Activated CD4-positive, alpha-beta T cell treated with anti-CD3 and anti-CD28 coated beads, Interleukin-2, Interleukin-6, amounts not matched to agents 100 ng/mL and 50 ng/mL, durations not matched to agents 16 hours and 8 hours (primary cell): ENCODE results near the gene SCNN1A.

Source experiments
- DNase-seq: peaks from one replicate; pipeline ENCODE4 v3.0.0-alpha.2; 2020

The SCNN1A gene

DNA sequence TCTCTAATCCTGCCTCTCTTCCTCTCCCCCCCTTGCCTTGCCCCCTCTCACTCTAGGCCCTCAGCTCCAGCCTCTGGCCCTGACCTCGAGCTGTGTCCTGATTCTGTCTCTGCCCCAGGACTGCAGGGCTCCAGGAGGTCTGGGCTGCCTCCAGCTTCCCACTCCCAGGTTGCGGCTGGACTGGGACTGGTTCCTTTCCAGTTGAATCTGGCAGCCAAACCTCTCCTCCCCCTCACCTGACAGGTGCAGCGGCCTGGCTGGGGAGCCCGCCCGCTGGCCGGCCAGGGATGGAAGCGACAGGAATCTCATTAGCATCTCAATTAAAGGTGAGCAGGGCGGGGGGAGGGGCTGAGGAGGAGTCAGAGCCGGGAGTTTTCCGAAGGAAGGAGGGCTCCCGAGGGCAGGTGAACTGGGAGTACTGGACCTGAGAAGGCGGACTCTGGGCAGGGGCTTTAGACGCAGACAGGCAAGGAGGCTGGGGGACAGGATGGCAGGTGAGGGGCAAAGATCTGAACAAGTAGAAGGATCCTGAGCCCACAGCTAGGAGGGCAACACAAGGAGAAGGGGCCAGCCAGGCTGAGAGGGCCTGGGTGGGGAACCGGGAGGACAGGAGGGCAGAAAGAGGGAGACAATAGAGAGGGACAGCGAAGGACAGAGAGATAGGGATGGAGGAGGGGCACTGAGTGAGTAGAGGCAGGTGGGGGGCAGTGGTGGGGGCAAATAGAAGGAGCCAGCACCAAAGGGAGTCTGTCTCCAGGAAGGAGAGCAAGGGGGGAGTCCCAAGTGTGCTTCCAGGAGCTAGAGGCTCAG is at the start of gene SCNN1A:
TSS of gene SCNN1A (minus strand) at position 295 of the 810 bp plus-strand sequence. CDS start 780 bp downstream, outside the sequence.
- DNase-seq, result no peak

DNA sequence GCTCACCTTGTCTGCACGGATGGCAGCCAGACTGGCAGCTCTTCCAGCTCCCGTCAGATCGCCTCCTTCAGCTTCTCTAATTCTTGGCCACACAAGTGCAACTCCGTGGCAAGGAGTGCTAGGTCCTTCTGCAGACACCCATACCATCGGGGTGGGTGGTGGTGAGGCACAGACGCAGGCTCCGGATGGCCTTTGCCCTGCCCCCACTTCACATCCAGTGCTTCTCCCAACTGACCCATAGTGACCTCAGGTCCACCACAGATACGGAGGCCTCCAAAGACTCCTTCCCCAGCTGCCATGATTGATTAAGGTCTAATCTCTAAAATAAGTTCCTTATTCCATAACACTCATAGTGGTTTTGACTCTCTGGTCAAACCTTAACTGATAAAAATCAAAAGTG is 49.5 kb upstream of the SCNN1A start:
- no peak for DNase-seq

- DNase-seq, result no peak
Measured at GRCh38 chr12:6424008-6424347, 48.6 kb upstream of the SCNN1A start.

DNA sequence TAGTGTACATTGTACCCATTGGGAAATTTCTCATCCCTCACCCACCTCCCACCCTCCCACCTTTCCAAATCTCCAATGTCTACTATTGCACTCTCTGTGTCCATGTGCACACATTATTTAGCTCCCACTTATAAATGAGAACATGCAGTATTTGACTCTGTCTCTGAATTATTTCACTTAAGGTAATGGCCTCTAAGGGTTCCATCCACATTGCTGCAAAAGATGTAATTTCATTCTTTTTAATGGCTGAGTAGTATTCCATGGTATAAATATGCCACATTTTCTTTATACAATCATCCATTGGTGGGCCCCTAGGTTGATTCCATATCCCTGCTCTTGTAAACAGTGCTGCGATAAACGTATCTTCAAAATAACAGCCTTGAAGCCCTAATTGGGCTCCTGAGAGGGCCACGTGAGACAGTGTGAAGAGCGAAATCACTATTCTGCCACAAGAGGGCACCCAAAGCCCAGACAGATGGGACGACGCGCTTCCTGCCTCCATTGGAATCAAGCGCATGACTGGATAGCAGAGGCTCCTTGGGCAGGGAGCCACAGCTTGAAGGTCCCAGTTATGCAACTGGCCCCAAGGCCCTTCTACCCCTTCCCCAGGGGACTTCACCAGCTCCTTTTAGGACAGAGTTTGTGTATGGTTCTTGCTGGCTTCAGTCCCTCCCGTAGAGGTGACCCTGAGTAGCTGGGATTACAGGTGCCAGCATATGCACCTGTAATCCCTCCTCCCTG is 48.1 kb upstream of the SCNN1A start:
- DNase-seq, result peak; percentile 91

- DNase-seq, result no peak
Measured at GRCh38 chr12:6420364-6420763, 45.0 kb upstream of the SCNN1A start.

GRCh38 chr12:6418796-6419195 is 43.4 kb upstream of the SCNN1A start:
- no peak for DNase-seq

DNA sequence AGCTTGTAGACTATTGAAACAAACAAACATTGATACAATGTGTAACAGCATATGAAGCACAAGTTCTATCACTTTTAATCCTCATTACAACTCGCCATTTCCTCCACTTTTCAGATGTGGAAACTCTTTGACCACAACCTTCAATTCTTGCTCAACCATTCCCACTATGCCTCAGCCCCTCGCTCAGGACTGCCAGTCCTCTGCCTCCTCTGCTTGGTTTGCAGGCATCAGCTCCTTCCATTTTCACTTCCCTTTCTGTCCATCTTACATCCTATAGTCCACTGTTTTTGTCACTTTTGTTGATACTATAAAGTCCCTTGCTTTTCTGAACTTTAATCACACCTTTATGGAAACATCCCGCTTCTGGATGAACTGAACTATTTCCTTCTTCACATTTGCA is 41.2 kb upstream of the SCNN1A start:
- peak; percentile 57 for DNase-seq

DNA sequence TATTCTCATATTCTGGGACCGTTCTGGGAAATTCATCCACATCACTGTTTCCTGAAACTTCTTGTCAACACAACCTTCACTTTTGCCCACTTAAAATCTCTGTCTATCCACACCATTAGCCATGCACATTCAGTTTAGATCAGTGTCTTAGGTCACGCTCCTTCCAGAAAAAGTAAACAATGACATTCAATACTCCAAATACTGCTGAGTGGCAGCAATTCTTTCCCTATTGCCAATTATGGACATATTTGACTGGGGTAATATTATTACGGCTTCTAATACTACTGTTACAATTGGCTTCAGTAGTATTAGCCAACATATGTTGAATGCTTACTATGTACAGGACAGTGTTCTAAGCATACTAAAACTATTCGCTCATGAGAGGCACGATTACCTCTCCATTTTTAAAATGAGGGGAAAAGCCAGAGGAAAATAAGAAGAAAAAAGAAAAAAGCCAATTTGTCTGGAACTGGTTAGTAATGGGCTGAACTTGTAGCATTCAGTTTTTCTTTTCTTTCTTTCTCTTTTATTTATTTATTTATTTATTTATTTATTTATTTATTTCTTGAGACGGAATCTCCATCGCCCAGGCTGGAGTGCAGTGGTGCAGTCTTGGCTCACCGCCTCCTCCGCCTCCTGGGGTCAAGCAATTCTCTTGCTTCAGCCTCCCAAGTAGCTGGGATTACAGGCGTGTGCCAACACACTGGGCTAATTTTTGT is 32.0 kb upstream of the SCNN1A start:
- no peak for DNase-seq

- DNase-seq, result no peak
Measured at GRCh38 chr12:6405963-6406362, 30.6 kb upstream of the SCNN1A start.

DNA sequence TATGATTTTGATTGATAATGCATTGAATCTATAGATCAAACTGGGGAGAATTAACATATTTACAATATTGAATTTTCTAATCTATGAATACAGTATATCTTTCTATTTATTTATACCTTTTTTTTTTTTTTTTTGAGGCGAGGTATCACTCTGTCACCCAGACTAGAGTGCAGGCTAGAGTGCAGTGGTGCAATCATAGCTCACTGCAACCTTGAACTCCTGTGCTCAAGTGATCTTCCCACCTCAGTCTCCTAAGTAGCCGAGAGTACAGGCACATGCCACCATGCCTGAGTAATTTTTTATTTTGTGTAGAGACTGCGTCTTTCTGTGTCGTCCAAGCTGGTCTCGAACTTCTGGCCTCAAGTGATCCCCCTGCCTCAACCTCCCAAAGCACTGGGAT is 29.0 kb upstream of the SCNN1A start:
- DNase-seq, result no peak

- no peak for DNase-seq
Measured at GRCh38 chr12:6399884-6400644, 24.7 kb upstream of the SCNN1A start.

- no peak for DNase-seq
Measured at GRCh38 chr12:6396031-6396430, 20.7 kb upstream of the SCNN1A start.

DNA sequence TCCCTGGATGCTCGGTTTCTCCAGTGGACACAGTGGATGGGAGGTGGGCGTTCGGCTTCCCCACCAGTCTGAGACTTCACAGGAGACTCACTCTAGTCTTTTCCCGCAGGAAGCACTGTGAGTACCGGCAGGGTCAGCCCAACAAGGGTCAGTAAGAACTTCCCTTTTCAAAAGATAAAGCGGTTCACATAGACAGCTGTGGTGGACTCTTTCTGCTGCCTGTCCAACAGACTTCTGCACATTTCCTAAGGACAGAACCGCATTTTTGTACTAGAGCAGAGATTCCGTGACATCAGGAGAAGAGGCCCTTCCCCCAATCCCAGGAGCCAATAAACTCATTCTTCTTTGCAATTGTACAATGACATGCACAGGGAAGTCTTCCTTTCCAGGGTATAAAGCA is 19.0 kb upstream of the SCNN1A start:
- DNase-seq, result no peak

DNA sequence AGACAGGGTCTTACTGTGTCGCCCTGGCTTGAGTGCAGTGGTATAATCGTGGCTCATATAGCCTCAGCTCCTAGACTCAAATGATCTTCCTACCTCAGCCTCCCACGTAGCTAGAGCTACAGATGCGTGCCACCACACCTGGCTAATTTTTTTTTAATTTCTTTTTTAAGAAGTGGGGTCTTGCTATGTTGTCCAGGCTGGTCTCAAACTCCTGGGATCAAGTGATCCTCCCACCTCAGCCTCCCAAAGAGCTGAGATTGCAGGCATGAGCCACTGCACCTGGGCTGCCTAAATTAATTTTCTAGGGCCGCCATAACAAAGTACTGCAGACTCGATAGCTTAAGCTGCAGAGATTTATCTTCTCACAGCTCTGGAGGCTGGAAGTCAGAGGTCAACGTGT is 17.7 kb upstream of the SCNN1A start:
- DNase-seq, result no peak

GRCh38 chr12:6392504-6392903 is 17.1 kb upstream of the SCNN1A start:
- no peak for DNase-seq

DNA sequence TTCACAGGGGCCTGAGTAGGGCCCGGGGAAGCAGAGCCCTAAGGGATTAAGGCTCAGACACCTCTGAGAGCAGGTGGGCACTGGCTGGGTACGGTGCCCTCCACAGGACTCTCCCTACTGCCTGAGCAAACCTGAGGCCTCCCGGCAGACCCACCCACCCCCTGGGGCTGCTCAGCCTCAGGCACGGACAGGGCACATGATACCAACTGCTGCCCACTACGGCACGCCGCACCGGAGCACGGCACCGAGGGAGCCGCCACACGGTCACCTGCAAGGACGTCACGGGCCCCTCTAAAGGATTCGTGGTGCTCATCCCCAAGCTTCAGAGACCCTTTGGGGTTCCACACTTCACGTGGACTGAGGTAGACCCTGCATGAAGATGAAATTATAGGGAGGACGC is 15.7 kb upstream of the SCNN1A start:
- no peak for DNase-seq

DNA sequence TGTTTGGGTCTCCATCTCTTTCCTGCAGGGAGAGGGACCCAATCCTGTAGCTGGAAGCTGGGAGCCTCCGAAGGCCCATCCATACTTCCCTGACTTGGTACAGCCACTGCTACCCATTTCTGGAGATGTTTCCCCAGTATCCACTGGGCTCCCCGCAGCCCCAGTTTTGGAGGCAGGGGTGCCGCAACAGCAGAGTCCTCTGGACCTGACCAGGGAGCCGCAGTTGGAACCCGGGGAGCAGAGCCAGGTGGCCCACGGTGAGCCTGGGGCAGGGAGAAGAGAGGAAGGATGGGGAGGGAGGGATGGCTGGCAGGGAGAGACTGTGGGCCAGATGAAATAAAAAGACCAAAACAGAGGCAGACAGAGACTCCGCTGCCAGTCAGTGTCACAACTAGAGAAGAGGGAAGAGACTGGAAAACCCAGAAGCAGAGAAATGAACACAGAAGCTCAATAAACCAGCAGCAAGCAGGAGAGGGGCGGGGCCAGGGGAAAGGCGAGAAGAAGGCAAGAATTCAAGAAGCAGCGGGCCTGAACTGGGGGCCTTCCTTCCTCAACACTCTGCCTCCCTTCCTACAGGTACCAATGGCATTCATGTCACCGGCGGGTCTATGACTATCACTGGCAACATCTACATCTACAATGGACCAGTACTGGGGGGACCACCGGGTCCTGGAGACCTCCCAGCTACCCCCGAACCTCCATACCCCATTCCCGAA is 14.9 kb upstream of the SCNN1A start:
- DNase-seq, result no peak

DNA sequence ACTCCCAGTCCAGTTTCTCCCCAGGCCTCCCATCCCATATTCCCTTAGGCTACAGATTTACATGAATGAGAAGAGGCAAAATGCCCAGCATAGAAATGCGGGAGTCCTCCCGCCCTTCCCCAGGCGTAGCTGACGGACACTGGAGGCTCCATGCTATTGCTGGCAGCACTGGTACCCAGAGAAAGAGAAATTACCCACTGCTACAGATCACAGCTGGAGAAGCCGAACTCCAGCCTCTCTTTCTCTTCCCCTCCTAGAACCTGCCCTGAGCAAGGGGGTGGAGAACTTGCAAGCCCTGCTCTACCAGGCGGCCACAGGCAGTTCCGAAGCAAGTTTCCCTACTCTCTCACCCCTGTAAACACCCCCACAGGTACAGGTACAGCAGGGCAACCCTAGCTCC is 12.2 kb upstream of the SCNN1A start:
- no peak for DNase-seq

- no peak for DNase-seq
Measured at GRCh38 chr12:6386491-6386890, 11.1 kb upstream of the SCNN1A start.

DNA sequence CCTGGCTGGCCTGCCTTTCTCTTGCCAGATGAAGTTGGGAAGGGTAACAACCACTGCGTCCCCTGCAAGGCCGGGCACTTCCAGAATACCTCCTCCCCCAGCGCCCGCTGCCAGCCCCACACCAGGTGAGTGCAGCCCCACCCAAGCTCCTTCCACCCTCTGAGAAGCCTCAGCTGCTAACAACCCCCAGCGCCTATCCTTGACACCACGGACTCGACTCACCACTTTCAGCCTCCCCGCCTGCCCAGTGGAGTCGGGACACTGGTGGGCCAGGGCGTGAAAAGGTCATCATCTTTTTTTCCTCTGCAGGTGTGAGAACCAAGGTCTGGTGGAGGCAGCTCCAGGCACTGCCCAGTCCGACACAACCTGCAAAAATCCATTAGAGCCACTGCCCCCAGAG is 10.7 kb upstream of the SCNN1A start:
- no peak for DNase-seq

- no peak for DNase-seq
Measured at GRCh38 chr12:6384499-6385436, 9.4 kb upstream of the SCNN1A start.
